Central memory CD8-positive, alpha-beta T cell (primary cell): ENCODE results near the gene SF3B4.
A peak's percentile ranks its signal among the peaks of the same experiment; 100 is the strongest.
"Not testable (repeated sequence)": the region's sequence is repeated elsewhere in the genome, so short reads cannot be mapped to it uniquely, and the experiment has no call there.

Experiments
- ATAC-seq: fragments of 150-1000 bp; cut with Tn5 transposase; replicated peaks from 2 replicates; pipeline ENCODE4 v1.10.0; 2022; ENCODE audit warnings: mild to moderate bottlenecking, moderate FRiP score, moderate number of reproducible peaks; ENCODE audit not compliant: poor library complexity, severe bottlenecking; ENCODE audit errors: extremely low read depth
- DNase-seq, 2 donors: peaks; one replicate each; pipeline ENCODE4 v3.0.0; 2021; ENCODE audit warnings: low spot score in 2 of 2
- H3K27ac Mint-ChIP-seq: one replicate; pipeline ENCODE4 v1.8.0; 2022; ENCODE audit warnings: low read depth, mild to moderate bottlenecking, moderate library complexity, mixed read lengths
- H3K27me3 Mint-ChIP-seq: one replicate; pipeline ENCODE4 v1.8.0; 2022; ENCODE audit warnings: mixed read lengths
- H3K36me3 Mint-ChIP-seq: one replicate; pipeline ENCODE4 v1.8.0; 2022; ENCODE audit warnings: mild to moderate bottlenecking, moderate library complexity, mixed read lengths; ENCODE audit not compliant: insufficient read depth
- H3K4me1 Mint-ChIP-seq: one replicate; pipeline ENCODE4 v1.8.0; 2022; ENCODE audit warnings: mixed read lengths
- H3K4me3 Mint-ChIP-seq: one replicate; pipeline ENCODE4 v1.8.0; 2022; ENCODE audit warnings: mild to moderate bottlenecking, moderate library complexity, mixed read lengths
- H3K9me3 Mint-ChIP-seq: one replicate; pipeline ENCODE4 v1.8.0; 2022; ENCODE audit warnings: mixed read lengths

Gene SF3B4

GRCh38 chr1:149899460-149900284 lies 27.9 kb downstream of the SF3B4 start, which contains the start of gene BOLA1:
BOLA1 (plus strand) TSS chr1:149899568; CDS start chr1:149900060, 492 bp downstream.
- H3K27me3 Mint-ChIP-seq = no peaks in the 10 kb centered on the region
- peak within 1 kb of the TSS; percentile 68 for H3K27ac Mint-ChIP-seq
- peak; percentile 53 to 60 for DNase-seq
- no peaks in the 10 kb centered on the region for H3K9me3 Mint-ChIP-seq
- peaks cover 18% of the 10 kb centered on the region for H3K4me1 Mint-ChIP-seq
- peaks cover 1% of the 10 kb centered on the region for H3K36me3 Mint-ChIP-seq
- ATAC-seq = peak; percentile 99
- peak within 1 kb of the TSS; percentile 81 for H3K4me3 Mint-ChIP-seq

GRCh38 chr1:149896575-149896974 lies 31.0 kb downstream of the SF3B4 start:
- ATAC-seq (no peak), DNase-seq (no peak)
- Mint-ChIP-seq H3K27ac (no peak overlapping the region), H3K4me1 (peaks cover 18% of the 10 kb centered on the region), H3K4me3 (no peak overlapping the region), H3K9me3 (no peaks in the 10 kb centered on the region), H3K27me3 (no peaks in the 10 kb centered on the region), H3K36me3 (peaks cover 1% of the 10 kb centered on the region)

GRCh38 chr1:149888999-149889289 lies 38.7 kb downstream of the SF3B4 start:
- Mint-ChIP-seq H3K36me3 (no peaks in the 10 kb centered on the region), H3K9me3 (no peaks in the 10 kb centered on the region), H3K27ac (no peak overlapping the region), H3K4me1 (no peaks in the 10 kb centered on the region), H3K27me3 (no peaks in the 10 kb centered on the region), H3K4me3 (no peak overlapping the region)
- ATAC-seq (no peak), DNase-seq (no peak)

- peak; percentile 10 for ATAC-seq
- peak in 1 of 2 donors; percentile 41 for DNase-seq
- no peak overlapping the region for H3K27ac Mint-ChIP-seq
- no peaks in the 10 kb centered on the region for H3K9me3 Mint-ChIP-seq
- no peaks in the 10 kb centered on the region for H3K4me1 Mint-ChIP-seq
- H3K36me3 Mint-ChIP-seq = no peaks in the 10 kb centered on the region
- H3K27me3 Mint-ChIP-seq = no peaks in the 10 kb centered on the region
- H3K4me3 Mint-ChIP-seq = no peak overlapping the region
Observed at GRCh38 chr1:149888247-149888998, 39.2 kb downstream of the SF3B4 start.

GRCh38 chr1:149887456-149888246 lies 40.0 kb downstream of the SF3B4 start:
- H3K27me3 Mint-ChIP-seq = no peaks in the 10 kb centered on the region
- H3K4me1 Mint-ChIP-seq = no peaks in the 10 kb centered on the region
- no peaks in the 10 kb centered on the region for H3K9me3 Mint-ChIP-seq
- ATAC-seq (peak; percentile 64), DNase-seq (peak; percentile 64 to 84)
- no peak overlapping the region for H3K4me3 Mint-ChIP-seq
- H3K36me3 Mint-ChIP-seq = no peaks in the 10 kb centered on the region
- H3K27ac Mint-ChIP-seq = no peak overlapping the region

- ATAC-seq, H3K9me3 Mint-ChIP-seq, H3K27ac Mint-ChIP-seq, DNase-seq, H3K27me3 Mint-ChIP-seq, H3K4me1 Mint-ChIP-seq, H3K4me3 Mint-ChIP-seq, H3K36me3 Mint-ChIP-seq: not testable (repeated sequence)
Observed at GRCh38 chr1:149887196-149887455, 40.5 kb downstream of the SF3B4 start.

GRCh38 chr1:149886396-149887195 lies 41.0 kb downstream of the SF3B4 start:
- H3K4me1 Mint-ChIP-seq = no peaks in the 10 kb centered on the region
- H3K27ac Mint-ChIP-seq = no peak overlapping the region
- no peaks in the 10 kb centered on the region for H3K9me3 Mint-ChIP-seq
- no peaks in the 10 kb centered on the region for H3K36me3 Mint-ChIP-seq
- H3K4me3 Mint-ChIP-seq = no peak overlapping the region
- DNase-seq (peak; percentile 84 to 93), ATAC-seq (peak; percentile 67)
- no peaks in the 10 kb centered on the region for H3K27me3 Mint-ChIP-seq

GRCh38 chr1:149886121-149886395 lies 41.5 kb downstream of the SF3B4 start:
- H3K36me3 Mint-ChIP-seq, ATAC-seq, H3K4me3 Mint-ChIP-seq, H3K4me1 Mint-ChIP-seq, DNase-seq, H3K9me3 Mint-ChIP-seq, H3K27me3 Mint-ChIP-seq, H3K27ac Mint-ChIP-seq: not testable (repeated sequence)

GRCh38 chr1:149885339-149886120 lies 42.1 kb downstream of the SF3B4 start:
- no peaks in the 10 kb centered on the region for H3K4me1 Mint-ChIP-seq
- H3K4me3 Mint-ChIP-seq = no peak overlapping the region
- no peaks in the 10 kb centered on the region for H3K36me3 Mint-ChIP-seq
- H3K27me3 Mint-ChIP-seq = no peaks in the 10 kb centered on the region
- no peaks in the 10 kb centered on the region for H3K9me3 Mint-ChIP-seq
- no peak overlapping the region for H3K27ac Mint-ChIP-seq
- DNase-seq (peak; percentile 41 to 59), ATAC-seq (peak; percentile 2)

GRCh38 chr1:149884433-149885338 lies 42.9 kb downstream of the SF3B4 start:
- Mint-ChIP-seq H3K27ac (no peak overlapping the region), H3K4me1 (peaks cover 2% of the 10 kb centered on the region), H3K36me3 (no peaks in the 10 kb centered on the region), H3K27me3 (no peaks in the 10 kb centered on the region), H3K4me3 (no peak overlapping the region), H3K9me3 (no peaks in the 10 kb centered on the region)
- ATAC-seq (no peak), DNase-seq (no peak)

- Mint-ChIP-seq H3K4me3 (no peak overlapping the region), H3K4me1 (peaks cover 7% of the 10 kb centered on the region), H3K36me3 (peaks cover 2% of the 10 kb centered on the region), H3K9me3 (no peaks in the 10 kb centered on the region), H3K27me3 (no peaks in the 10 kb centered on the region), H3K27ac (no peak overlapping the region)
- DNase-seq (no peak), ATAC-seq (no peak)
Observed at GRCh38 chr1:149883598-149884247, 43.9 kb downstream of the SF3B4 start.
